ENCODE data around the gene IFITM5.

DNA sequence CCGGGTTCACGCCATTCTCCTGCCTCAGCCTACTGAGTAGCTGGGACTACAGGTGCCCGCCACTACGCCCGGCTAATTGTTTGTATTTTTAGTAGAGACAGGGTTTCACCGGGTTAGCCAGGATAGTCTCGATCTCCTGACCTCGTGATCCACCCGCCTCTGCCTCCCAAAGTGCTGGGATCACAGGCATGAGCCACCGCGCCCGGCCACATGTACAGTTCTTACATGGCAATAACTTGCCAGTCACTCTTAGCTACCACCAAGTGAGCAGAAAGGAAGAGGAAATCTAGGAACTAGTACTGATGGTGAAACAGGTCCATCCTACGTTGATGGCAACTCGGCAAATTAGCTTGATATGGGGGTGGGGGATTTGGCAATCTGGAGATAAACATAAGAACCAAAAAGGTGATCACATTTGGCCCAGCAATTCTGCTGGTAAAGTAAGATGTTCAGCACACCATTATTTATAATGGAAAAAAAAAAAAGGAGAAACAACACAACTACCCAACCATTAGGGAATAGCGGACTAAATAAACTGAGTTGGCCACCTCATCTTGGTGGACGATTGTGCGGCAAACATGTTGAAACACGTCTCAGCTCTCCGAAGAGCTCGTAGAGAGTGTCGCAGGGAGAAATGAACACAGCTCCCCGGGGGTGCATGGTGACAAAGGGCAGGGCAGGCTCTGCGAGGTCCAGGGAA, 15.8 kb downstream of the IFITM5 start:
- TF ChIP-seq ZFP3 (CRISPR knock-in tag; IDR thresholded peaks at IDR 0.05) (no peak), ZNF8 (CRISPR knock-in tag; IDR thresholded peaks at IDR 0.05) (no peak), SNAI2 (CRISPR knock-in tag; IDR thresholded peaks at IDR 0.05) (no peak), TSHZ2 (CRISPR knock-in tag; IDR thresholded peaks at IDR 0.05) (no peak), PATZ1 (CRISPR knock-in tag; IDR thresholded peaks at IDR 0.05; ENCODE audit: borderline replicate concordance) (no peak), ISL1 (CRISPR knock-in tag; IDR thresholded peaks at IDR 0.05) (no peak), ZFP30 (CRISPR knock-in tag; IDR thresholded peaks at IDR 0.05) (no peak), OSR1 (CRISPR knock-in tag; IDR thresholded peaks at IDR 0.05) (no peak), CREB5 (CRISPR knock-in tag; IDR thresholded peaks at IDR 0.05; ENCODE audit: low read depth) (no peak), ARNTL (CRISPR knock-in tag; IDR thresholded peaks at IDR 0.05; ENCODE audit: borderline replicate concordance, low read depth) (no peak), CSRNP3 (CRISPR knock-in tag; IDR thresholded peaks at IDR 0.05) (no peak), ZNF565 (CRISPR knock-in tag; conservative IDR thresholded peaks at IDR 0.05; ENCODE audit: low read depth) (no peak)
